Immature natural killer cell (primary cell): ENCODE measurements around the gene DSCAM. TPM values are rescaled to one million over a fixed set of nuclear protein-coding genes. Genes with fewer than 3 reads are reported as not detected.

ENCODE experiments used
- DNase-seq, 3 donors: peaks; one replicate each; pipeline ENCODE4 v3.0.0; 2022; ENCODE audit warnings: mixed read lengths in 1 of 3
- H3K27ac Mint-ChIP-seq, 6 donors: one replicate each; pipeline ENCODE4 v1.8.0; 2020; ENCODE audit warnings: mixed read lengths in 6 of 6, mild to moderate bottlenecking in 5 of 6, inconsistent platforms in 4 of 6, moderate library complexity in 3 of 6
- H3K27me3 Mint-ChIP-seq, 3 donors: one replicate each; pipeline ENCODE4 v1.8.0; 2020 to 2021; ENCODE audit warnings: low read depth in 3 of 3, mild to moderate bottlenecking in 3 of 3, mixed read lengths in 3 of 3, moderate library complexity in 3 of 3, inconsistent platforms in 1 of 3
- H3K36me3 Mint-ChIP-seq, 3 donors: one replicate each; pipeline ENCODE4 v1.8.0; 2020; ENCODE audit warnings: mixed read lengths in 3 of 3, inconsistent platforms in 2 of 3, mild to moderate bottlenecking in 2 of 3
- H3K4me1 Mint-ChIP-seq, 2 donors: one replicate each; pipeline ENCODE4 v1.8.0; 2020; ENCODE audit warnings: inconsistent platforms in 2 of 2, mild to moderate bottlenecking in 2 of 2, mixed read lengths in 2 of 2, moderate library complexity in 1 of 2
- H3K4me3 Mint-ChIP-seq, 5 donors: one replicate each; pipeline ENCODE4 v1.8.0; 2020; ENCODE audit warnings: mild to moderate bottlenecking in 5 of 5, mixed read lengths in 5 of 5, inconsistent platforms in 3 of 5, moderate library complexity in 3 of 5
- H3K9me3 Mint-ChIP-seq, 6 donors: one replicate each; pipeline ENCODE4 v1.8.0; 2020; ENCODE audit warnings: mild to moderate bottlenecking in 6 of 6, mixed read lengths in 6 of 6, inconsistent platforms in 4 of 6, moderate library complexity in 3 of 6
- polyA plus RNA-seq, 3 donors: library from polyadenylated mRNA; unstranded; fragments of 300-500 nt; fragmentation: Illumina TruSeq; gene quantifications; one replicate each; pipeline ENCODE4 v1.2.3, GENCODE V29; 2021

DSCAM gene
- polyA plus RNA-seq, 3 donors from 2014 or later = not detected

DNA sequence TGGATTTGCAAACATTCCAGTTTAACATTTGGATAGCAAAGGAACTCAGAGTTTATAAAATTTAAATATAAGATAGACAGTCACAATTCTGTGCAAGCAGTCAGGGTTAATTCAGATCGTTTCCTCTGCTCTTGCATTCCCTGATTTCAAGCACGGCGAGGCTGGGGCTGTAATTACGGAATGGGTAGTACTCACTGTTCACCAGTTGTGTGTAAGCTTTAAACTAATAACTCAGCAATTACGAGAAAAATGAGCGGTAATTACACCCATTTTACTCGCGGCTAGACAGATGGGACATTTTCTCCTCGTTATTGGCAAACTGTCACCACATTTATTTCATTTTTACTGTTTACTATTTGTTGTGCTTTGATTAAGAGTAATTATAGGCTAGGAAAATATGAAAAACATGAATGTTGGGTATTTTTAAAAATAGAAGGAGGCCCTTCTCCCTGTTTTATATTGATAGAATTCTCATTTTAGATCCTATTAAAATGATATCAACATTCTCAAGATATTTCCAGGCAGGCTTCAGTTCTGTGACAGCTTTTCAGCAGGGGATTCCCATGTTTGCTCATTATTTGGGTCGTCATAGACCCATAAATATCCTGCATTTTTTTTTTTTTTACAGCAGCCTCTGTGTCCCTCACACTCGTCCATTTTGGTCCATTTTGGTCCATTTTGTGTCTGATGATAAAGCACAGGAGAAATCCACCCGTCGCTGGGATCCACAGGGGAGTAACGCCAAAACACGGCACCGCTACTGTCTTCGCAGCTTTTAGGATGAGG lies 208.3 kb downstream of the DSCAM start:
- H3K27ac Mint-ChIP-seq = no peak overlapping the region

DNA sequence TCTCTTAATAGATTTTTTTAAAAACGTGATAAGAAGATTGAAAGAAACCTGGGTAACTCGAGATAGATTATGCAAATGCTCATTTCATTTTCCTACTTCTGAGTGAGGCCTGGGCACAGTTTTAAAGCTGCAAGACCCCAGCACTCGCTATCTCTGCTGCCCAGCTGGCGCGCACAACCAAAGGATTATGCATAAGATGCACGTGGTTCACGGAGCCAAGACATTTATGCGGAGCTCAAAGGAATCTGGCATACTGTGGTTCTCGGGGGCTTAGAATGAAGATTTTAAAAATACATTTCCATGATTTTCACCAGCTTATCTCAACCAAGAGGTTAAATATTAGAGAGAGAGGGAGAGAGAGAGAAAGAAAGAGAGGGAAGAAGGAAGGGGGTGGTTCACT lies 210.9 kb downstream of the DSCAM start:
- no peak overlapping the region for H3K27ac Mint-ChIP-seq
- no peak for DNase-seq
- no peak overlapping the region for H3K4me3 Mint-ChIP-seq
- H3K4me1 Mint-ChIP-seq = no peaks in the 10 kb centered on the region
- no peaks in the 10 kb centered on the region for H3K36me3 Mint-ChIP-seq
- peaks cover 2 to 3% (median 3%) of the 10 kb centered on the region in 3 donors for H3K27me3 Mint-ChIP-seq
- peaks cover 0 to 7% (median 0%) of the 10 kb centered on the region in 6 donors for H3K9me3 Mint-ChIP-seq

More for the DNA sequence above, 208.3 kb downstream of the DSCAM start:
- peaks cover 0 to 4% (median 2%) of the 10 kb centered on the region in 6 donors for H3K9me3 Mint-ChIP-seq
- no peak overlapping the region for H3K4me3 Mint-ChIP-seq
- H3K4me1 Mint-ChIP-seq = no peaks in the 10 kb centered on the region
- DNase-seq = no peak
- peaks cover 0 to 3% (median 2%) of the 10 kb centered on the region in 3 donors for H3K27me3 Mint-ChIP-seq
- H3K36me3 Mint-ChIP-seq = no peaks in the 10 kb centered on the region

DNA sequence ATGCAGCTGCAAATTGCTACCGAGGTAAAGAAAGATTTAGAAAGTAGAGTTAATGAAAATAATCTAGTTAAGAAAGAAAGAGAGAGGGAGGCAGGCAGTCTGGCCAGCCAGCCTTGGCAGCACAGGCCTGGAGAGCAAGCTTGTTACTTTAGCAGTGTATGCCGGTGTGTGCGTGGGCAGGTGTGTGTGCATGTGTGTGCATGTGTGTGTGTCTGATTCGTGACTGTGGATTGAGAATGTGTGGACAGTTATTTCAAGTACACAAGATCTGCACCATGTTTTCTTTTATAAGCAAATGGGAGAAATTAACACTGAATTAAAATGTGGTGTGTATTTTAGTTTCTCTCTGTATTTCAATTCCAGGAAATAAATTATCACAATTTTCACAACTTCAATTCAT lies 211.6 kb downstream of the DSCAM start:
- no peak for DNase-seq

DNA sequence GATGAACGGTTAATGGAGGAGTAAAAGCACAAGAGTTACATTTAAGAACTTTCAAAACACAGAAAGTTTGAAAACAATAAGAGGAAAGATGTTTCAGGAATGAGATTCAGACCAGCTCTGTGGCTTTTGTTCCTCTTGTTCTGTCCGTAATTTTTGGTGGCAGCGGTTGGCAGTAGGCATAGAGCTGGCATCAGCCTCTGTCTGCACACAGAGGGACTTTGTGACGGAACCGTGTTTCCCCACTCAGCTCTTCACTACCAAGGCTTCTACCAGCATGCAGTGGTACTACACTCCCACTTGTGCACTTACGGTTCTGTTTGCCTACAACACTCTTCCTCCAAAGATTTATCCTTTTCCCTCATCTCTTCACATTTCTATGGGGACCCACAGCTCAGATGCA lies 212.8 kb downstream of the DSCAM start:
- Mint-ChIP-seq H3K4me1 (no peaks in the 10 kb centered on the region), H3K27ac (no peak overlapping the region), H3K4me3 (no peak overlapping the region)

More for the DNA sequence above, 211.6 kb downstream of the DSCAM start:
- Mint-ChIP-seq H3K27me3 (peaks cover 2 to 3% (median 3%) of the 10 kb centered on the region in 3 donors), H3K36me3 (no peaks in the 10 kb centered on the region), H3K27ac (no peak overlapping the region), H3K4me3 (no peak overlapping the region), H3K9me3 (peaks cover 0 to 7% (median 0%) of the 10 kb centered on the region in 6 donors), H3K4me1 (no peaks in the 10 kb centered on the region)

DNA sequence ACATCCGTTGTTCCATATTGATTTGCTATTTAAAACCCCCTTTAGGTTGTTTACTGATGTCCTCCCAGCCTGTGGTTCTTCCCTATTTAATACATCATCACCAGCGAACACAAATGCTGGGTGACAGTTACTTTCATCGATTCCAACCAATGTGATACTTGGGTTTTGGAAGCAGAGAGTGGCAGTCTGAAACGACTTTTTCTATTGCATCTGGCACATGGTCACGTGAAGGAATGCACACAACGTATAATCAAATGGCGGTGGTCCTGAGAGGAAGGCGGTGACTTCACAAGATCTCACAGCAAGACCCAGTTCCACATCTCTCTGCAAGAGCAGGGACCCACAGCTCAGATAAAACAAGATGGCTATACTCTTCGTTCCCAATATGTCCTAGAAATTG lies 213.9 kb downstream of the DSCAM start:
- Mint-ChIP-seq H3K4me1 (no peaks in the 10 kb centered on the region), H3K27me3 (peaks cover 3 to 5% (median 3%) of the 10 kb centered on the region in 3 donors)

More for the DNA sequence above, 212.8 kb downstream of the DSCAM start:
- peaks cover 0 to 4% (median 0%) of the 10 kb centered on the region in 3 donors for H3K36me3 Mint-ChIP-seq
- peaks cover 3 to 4% (median 3%) of the 10 kb centered on the region in 3 donors for H3K27me3 Mint-ChIP-seq
- peaks cover 0 to 6% (median 3%) of the 10 kb centered on the region in 6 donors for H3K9me3 Mint-ChIP-seq
- DNase-seq = no peak

DNA sequence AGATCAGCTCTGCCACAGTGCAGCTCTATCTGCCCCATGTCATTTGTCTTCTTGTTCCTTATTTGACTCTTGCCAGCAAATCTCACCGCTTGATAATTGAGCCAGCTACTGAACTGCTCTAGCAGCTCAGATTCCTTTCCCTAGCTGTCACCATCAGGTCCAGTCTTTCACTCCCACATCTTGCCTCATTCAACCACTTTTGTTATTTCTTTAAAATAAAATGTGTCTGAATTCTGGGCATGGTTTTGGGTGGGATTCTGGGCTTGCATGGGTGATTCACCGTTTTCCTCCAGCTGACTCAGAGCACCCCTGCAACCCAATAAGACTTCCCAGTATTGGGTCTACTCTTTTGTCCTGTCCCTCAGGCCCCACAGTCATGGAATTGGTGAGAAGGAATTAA lies 215.7 kb downstream of the DSCAM start:
- Mint-ChIP-seq H3K36me3 (peaks cover 0 to 4% (median 0%) of the 10 kb centered on the region in 3 donors), H3K4me1 (no peaks in the 10 kb centered on the region), H3K4me3 (no peak overlapping the region), H3K27me3 (peaks cover 3 to 5% (median 3%) of the 10 kb centered on the region in 3 donors), H3K9me3 (peaks cover under 1 to 9% (median 6%) of the 10 kb centered on the region in 6 donors), H3K27ac (no peak overlapping the region)
- DNase-seq = no peak

More for the DNA sequence above, 213.9 kb downstream of the DSCAM start:
- no peak for DNase-seq
- Mint-ChIP-seq H3K36me3 (peaks cover 0 to 4% (median 0%) of the 10 kb centered on the region in 3 donors), H3K9me3 (peaks cover 0 to 6% (median 3%) of the 10 kb centered on the region in 6 donors), H3K27ac (no peak overlapping the region), H3K4me3 (no peak overlapping the region)

DNA sequence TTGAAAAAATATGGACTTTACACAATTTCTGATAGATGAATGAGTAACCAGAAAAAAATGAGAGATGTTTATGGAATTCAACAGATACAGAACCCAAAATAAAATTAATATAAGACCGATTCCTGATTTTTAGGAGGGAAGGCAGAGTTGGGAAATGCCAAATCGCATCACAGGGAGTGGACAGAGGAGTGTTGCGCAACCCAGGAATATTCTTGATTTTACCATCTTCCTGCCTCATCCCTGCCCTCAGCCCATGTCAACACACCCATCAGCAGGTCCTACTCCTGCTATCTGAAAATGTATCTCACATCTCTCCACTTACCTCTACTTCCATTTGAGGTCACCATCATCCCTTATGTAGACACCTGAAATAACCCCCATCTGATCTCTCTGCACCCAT lies 221.0 kb downstream of the DSCAM start:
- H3K27me3 Mint-ChIP-seq = peaks cover 0 to 3% (median 0%) of the 10 kb centered on the region in 3 donors
- H3K36me3 Mint-ChIP-seq = peaks cover 0 to 4% (median 0%) of the 10 kb centered on the region in 3 donors
- DNase-seq = no peak
- H3K4me1 Mint-ChIP-seq = no peaks in the 10 kb centered on the region
- peaks cover 0 to 13% (median 6%) of the 10 kb centered on the region in 6 donors for H3K9me3 Mint-ChIP-seq
- H3K4me3 Mint-ChIP-seq = no peak overlapping the region
- H3K27ac Mint-ChIP-seq = no peak overlapping the region

DNA sequence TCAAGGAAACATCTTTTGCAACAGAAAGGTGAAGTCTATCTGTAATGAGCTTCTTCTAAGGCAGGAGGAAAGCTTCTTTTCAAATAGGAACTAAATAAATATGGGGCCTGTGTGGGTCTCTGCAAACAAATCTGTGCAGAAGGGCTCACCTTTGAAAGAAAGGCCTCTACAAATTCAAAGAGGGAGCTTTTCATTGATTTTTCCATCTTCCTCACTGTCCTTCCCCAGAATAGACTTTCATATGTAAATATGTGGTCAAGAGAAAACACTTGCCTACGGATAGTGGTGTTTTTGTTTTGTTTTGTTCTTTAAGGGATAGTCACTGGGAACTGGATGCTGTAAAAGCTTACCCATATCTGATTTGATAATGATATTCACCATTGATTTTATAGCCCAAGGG lies 223.4 kb downstream of the DSCAM start:
- Mint-ChIP-seq H3K27me3 (no peaks in the 10 kb centered on the region), H3K4me1 (no peaks in the 10 kb centered on the region), H3K4me3 (no peak overlapping the region), H3K36me3 (no peaks in the 10 kb centered on the region), H3K27ac (no peak overlapping the region), H3K9me3 (peaks cover 5 to 20% (median 7%) of the 10 kb centered on the region in 6 donors)
- no peak for DNase-seq

DNA sequence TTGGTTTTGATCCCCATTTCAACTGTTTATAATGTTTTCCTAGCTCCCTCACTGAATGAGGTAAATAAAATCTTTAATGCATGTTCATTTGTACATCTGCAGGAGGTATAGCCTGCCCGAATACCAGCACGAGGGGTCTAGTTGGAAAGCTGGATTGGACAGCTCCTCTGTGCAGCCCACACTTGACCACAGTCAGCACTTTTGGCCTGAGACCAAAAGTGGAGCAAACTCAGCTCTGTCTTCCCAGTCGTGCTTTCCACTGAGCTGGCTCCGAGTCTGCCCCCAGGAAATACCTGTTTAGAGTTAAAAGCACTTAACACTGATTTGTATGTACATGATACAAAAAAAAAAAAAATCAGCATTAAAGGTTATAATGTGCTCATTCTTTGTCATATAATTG lies 224.4 kb downstream of the DSCAM start:
- no peak for DNase-seq
- H3K9me3 Mint-ChIP-seq = peaks cover 9 to 28% (median 12%) of the 10 kb centered on the region in 6 donors
- no peaks in the 10 kb centered on the region for H3K27me3 Mint-ChIP-seq
- H3K4me1 Mint-ChIP-seq = no peaks in the 10 kb centered on the region
- H3K36me3 Mint-ChIP-seq = no peaks in the 10 kb centered on the region
- no peak overlapping the region for H3K4me3 Mint-ChIP-seq
- H3K27ac Mint-ChIP-seq = no peak overlapping the region

DNA sequence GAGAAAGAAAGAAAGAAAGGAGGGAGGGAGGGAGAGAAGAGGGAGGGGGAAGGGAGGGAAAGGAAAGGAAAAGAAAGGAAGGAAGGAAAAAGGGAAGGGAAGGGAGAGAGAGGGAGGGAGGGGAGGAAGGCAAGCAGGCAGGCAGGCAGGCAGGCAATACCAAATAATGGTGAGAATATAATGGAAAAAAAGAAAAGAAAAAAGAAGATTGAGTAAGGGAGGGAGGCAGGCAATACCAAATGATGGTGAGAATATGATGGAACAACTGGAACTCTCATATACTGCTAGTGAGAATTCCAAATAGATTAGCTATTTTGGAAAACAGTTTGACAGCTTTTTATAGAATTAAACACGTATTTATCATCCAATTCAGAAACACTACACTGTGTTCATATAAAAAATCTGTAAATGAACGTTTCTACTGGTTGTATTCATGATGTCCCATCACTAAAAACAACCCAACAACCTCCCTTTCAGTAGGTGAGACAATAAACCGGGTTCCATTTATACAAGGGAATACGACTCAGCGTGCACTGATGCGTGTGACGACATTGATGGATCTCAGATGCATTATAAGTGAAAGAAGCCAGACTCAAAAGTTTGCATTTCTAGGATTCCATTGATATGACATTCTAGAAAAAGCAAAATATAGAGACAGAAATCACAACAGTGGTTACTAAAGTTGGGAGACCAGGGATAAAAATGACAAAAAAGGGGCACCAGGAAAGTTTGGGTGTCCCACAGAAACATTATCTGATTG lies 226.4 kb downstream of the DSCAM start:
- no peaks in the 10 kb centered on the region for H3K4me1 Mint-ChIP-seq
- DNase-seq = no peak
- no peak overlapping the region for H3K27ac Mint-ChIP-seq
- H3K27me3 Mint-ChIP-seq = no peaks in the 10 kb centered on the region
- H3K9me3 Mint-ChIP-seq = peaks cover 4 to 23% (median 14%) of the 10 kb centered on the region in 6 donors
- H3K4me3 Mint-ChIP-seq = no peak overlapping the region
- no peaks in the 10 kb centered on the region for H3K36me3 Mint-ChIP-seq

DNA sequence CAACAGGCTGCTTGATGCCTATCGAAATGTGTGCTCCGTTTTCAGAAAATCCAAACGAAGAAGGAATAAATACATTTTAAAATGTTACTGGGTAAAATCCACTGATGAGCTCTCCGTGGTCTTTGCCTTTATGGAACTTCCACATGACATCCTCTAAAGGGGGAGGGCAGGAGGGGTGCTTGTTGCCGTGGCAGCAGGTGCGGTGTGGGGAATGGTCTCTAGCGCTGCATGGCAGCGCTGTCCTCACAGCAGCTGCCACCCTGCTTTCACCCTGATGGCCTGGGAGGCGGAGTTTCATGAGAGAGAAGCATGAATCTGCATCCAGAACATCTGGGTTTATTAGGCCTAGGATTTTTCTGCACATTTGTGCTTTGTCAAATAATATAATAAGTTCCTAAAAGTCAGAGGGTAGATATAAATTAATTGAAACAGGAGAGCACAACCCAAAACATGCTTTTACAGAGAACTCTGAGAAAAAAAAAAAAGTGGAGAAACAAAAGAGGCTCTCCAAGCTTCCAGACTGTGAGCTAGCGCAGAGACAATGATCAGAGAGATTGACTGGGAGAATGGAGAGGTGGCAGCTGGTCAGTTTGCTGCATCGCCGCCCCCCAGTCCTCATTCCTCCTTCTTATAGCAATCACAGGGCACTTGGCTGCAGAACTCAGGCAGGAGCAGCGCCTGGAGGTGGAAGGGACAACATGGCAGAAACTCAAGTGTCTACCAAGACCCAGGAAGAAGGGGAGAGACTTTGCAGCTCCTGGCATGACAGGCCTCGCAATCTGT lies 228.6 kb downstream of the DSCAM start:
- Mint-ChIP-seq H3K36me3 (no peaks in the 10 kb centered on the region), H3K27me3 (peaks cover 0 to 1% (median 0%) of the 10 kb centered on the region in 3 donors), H3K27ac (no peak overlapping the region), H3K4me1 (no peaks in the 10 kb centered on the region), H3K9me3 (peaks cover 3 to 23% (median 16%) of the 10 kb centered on the region in 6 donors), H3K4me3 (no peak overlapping the region)
- no peak for DNase-seq

DNA sequence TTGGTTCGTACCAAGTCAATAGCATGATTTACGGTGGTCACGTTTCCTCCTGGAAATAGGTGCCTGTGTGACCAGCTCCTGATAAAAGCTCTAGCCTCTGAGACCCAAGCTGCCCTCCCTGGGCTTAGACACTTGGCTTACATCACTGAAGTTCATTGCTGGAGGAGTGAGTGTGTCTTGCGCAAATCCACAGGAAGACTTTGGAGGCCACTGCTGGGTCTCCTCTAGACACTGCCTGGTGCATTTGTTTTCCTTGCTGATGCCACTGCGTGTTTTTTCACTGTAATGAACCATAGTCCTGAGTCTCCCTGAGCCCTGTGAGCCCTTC lies 230.6 kb downstream of the DSCAM start:
- Mint-ChIP-seq H3K4me1 (no peaks in the 10 kb centered on the region), H3K4me3 (no peak overlapping the region)
- DNase-seq = no peak

DNA sequence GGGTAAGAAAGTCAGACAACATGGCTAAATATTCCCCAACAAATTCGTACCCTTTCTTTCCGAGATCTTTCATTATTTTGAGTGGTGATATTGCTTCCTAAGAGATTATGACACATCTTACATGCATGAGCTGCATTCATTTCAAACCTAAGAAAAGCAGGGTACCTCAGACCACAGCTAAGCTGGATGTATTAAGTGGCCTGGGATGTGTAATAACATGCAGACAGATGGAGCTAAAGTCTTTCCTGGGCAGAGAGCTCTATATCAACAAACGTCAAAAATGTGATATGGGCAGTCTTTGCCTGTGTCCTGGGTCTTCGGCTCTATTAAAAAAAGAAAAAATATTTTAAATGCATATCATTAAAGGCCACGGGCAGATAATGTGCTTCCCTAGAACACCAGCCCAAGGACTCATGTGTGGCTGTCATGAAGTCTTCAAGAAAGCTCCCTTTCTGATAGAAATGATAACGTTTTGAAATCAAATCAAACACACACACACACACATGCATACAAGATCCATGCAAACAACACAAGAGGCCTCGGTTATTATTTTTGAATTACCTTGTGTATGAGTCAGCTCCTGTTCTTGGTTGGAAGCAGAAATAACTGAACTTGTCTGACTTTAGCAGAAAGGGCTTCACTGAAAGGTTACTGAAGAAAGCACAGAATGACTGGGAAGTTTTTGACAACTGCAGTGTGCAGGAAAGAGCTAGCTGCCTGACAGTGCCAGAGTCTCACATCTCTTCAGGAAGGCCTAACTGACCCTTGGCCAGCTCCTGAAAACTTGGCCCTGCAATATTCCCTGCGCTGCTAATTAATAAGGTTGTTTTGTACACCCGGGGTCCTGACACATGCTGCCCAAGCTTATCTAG lies 231.2 kb downstream of the DSCAM start:
- H3K36me3 Mint-ChIP-seq = no peaks in the 10 kb centered on the region
- no peak overlapping the region for H3K27ac Mint-ChIP-seq
- no peak for DNase-seq
- H3K4me1 Mint-ChIP-seq = no peaks in the 10 kb centered on the region
- H3K27me3 Mint-ChIP-seq = peaks cover 0 to 1% (median 0%) of the 10 kb centered on the region in 3 donors
- H3K4me3 Mint-ChIP-seq = no peak overlapping the region
- peaks cover 3 to 25% (median 17%) of the 10 kb centered on the region in 6 donors for H3K9me3 Mint-ChIP-seq

More for the DNA sequence above, 230.6 kb downstream of the DSCAM start:
- Mint-ChIP-seq H3K27me3 (peaks cover 0 to 1% (median 0%) of the 10 kb centered on the region in 3 donors), H3K27ac (no peak overlapping the region), H3K9me3 (peaks cover 3 to 25% (median 17%) of the 10 kb centered on the region in 6 donors), H3K36me3 (no peaks in the 10 kb centered on the region)
